Urothelium cell line (cell line): Measurements from ENCODE around the gene FAM20B.

Experiments
- DNase-seq: peaks from one replicate; pipeline ENCODE4 v3.0.0; 2011; ENCODE audit warnings: low spot score, mixed read lengths
- FAIRE-seq: peaks from 2 replicates; lab custom pipeline; 2011; peaks lifted over from hg19 to GRCh38; lab: Jason Lieb, UNC

FAM20B gene

GRCh38 chr1:179046808-179047635, 21.3 kb downstream of the FAM20B start:
- no peak for DNase-seq
- no peak for FAIRE-seq

DNA sequence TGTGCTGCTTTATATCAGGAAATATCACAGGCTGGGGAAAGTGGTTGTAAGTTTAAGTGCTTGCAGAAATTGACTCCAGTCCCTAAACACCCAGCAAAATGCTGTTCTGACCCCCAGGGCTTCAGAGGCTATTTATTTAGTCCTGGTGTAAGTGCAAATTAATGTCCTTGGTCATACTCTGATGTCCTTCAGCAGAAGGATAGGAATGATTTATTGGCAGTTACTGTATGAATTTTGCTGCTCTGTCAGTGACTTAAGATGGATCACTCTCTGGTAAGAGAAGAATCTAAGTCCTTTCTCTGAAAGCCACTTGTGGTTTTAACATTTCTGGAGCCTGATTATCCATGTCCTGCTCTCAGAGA, 21.9 kb downstream of the FAM20B start:
- DNase-seq (no peak), FAIRE-seq (no peak)

- DNase-seq (no peak), FAIRE-seq (no peak)
Observed at GRCh38 chr1:179048339-179049124, 22.8 kb downstream of the FAM20B start.

DNA sequence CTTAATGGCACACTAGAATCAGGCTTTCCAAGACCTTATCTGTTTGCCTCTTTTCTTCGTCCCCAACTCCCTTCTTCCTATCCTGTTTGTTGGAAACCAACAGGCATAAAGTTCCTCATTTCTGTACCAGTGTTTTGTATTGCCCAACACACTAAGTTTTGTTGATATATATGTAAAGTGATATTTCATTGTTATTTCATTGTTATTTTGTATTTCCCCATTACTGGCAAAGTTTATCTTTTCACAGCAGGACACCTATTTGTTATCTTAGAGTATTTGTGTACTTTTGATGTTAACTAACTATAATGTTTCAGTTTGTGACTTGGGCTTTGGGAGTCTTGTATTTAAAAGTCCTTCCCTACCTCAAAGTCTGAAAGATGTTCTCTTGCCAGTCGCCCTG, 27.1 kb downstream of the FAM20B start:
- FAIRE-seq = no peak

DNA sequence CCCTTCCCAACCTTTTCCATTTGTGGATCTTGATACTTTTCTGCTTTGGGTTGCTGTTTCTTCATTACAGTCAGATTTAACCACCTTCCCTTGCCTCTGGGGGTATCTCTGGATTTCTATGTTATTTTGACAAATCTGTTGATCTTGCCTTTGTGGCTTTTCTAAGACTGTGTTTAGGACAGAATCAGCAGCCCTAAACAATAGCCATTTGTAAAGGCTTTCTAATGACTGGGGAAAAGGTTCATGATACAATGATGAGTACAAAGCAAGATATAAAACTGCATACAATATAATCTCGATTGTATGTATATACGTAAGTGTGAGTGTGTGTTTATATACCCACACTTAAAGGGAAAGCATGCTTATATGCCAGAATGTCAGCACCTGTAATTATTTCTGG, 27.8 kb downstream of the FAM20B start:
- FAIRE-seq = no peak

More for the DNA sequence above, 27.1 kb downstream of the FAM20B start:
- no peak for DNase-seq

DNA sequence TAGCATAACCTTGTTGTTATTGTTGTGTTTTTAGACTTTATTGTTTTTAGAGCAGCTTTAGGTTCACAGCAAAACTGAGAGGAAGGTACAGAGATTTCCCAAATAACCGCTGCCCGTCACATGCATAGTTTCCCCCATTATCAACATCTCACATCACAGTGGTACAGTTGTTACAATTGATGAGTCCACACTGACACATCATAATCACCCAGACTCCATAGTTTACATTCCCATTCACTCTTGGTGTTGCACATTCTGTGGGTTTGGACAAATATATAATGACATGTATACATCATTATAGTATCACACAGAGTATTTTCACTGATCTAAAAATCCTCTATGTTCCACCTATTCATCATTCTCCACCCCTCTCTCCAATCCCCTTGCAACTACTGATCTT, 30.2 kb downstream of the FAM20B start:
- FAIRE-seq (no peak), DNase-seq (no peak)

More for the DNA sequence above, 27.8 kb downstream of the FAM20B start:
- DNase-seq = no peak

DNA sequence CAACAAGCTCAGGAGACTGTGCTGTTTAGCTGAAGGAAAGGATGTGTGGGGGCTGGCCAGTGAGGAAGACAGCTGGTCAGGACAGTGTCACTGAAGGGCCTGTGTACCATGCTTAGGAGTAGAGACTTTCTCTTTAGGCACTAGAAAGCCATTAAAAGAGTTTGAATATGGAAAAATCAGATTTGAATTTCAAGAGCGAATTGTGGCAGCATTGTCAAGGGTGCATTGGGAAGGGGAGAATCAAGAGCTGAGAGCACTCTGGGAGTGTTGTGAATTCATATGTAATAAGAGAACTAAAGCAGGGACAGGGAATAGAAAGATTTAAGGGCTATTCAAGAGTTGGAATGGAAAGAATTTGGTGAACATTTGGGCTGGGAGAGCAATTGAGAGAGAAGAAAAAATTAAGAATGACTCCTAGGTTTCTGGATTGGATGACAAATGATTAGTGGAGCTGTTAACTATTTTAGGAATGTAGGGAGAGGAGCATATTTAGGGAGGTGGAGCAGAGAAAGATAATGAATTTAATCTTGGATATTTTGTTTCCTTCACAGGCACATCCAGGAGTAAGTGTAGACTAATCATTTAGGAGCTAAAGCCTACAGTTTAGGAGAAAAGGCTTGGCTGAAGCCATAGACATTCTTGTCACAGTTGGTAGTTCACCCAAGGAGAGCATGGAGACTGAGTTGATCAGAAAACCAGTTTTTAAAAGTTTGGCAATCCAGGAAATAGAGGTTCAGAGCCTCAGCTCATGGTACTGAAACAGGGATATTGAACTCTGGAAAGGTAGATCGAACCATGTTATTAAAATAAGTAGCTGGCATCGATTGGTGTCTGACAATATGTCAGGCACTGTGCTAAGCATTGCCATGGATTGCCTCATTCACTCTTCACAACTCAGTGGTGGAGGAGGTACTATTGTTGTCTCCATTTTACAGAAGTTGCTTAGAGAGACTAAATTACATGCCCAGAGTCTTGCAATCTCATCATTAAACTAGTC, 33.1 kb downstream of the FAM20B start:
- no peak for FAIRE-seq
- DNase-seq = no peak

GRCh38 chr1:179061360-179062282, 35.9 kb downstream of the FAM20B start:
- FAIRE-seq (no peak), DNase-seq (no peak)

DNA sequence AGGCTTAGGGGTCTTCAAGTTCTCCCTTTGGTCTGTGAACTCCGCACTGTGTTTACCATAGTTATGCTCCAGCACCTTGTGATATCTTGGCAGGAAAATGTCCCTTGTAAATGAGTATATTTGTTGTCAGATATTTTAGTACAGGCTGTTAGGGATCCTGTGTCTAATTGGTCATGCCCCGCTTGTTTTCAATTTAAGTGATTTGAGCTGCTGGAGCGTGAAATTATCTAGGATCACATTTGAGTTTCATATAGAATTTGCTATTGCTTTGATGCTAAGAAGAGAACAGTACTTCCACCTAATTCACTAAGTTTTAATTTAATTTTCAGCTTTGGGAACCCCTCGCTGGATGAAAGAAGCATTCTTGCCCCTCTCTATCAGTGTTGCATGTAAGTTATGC, 40.8 kb downstream of the FAM20B start:
- DNase-seq (no peak), FAIRE-seq (no peak)

GRCh38 chr1:179077396-179077795, 51.7 kb downstream of the FAM20B start:
- FAIRE-seq (no peak), DNase-seq (no peak)

DNA sequence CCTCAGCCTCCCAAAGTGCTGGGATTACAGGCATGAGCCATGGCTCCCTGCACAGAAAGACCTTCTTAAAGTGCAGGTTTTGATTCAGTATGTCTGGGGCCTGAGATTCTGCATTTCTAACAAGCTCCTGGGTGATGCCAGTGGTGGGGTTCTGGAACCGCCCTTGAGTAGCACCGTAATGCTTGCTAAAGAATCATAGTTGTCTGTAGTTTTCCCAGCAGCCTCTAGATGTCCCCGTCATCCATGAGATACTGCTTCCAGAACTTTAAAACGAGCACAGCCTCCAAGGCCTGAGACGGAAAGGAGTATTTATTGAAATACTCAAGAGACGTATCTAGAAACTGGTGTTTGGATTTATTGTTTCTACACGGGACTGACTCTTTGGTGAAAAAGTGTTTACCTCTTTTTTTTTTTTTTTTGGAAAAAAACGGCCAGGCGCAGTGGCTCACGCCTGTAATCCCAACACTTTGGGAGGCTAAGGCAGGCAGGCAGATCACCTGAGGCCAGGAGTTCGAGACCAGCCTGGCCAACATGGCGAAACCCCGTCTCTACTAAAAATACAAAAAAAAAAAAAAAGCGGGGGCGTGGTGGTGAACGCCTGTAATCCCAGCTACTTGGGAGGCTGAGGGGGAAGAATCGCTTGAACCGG, 53.5 kb downstream of the FAM20B start:
- DNase-seq (peak; percentile 65), FAIRE-seq (no peak)

DNA sequence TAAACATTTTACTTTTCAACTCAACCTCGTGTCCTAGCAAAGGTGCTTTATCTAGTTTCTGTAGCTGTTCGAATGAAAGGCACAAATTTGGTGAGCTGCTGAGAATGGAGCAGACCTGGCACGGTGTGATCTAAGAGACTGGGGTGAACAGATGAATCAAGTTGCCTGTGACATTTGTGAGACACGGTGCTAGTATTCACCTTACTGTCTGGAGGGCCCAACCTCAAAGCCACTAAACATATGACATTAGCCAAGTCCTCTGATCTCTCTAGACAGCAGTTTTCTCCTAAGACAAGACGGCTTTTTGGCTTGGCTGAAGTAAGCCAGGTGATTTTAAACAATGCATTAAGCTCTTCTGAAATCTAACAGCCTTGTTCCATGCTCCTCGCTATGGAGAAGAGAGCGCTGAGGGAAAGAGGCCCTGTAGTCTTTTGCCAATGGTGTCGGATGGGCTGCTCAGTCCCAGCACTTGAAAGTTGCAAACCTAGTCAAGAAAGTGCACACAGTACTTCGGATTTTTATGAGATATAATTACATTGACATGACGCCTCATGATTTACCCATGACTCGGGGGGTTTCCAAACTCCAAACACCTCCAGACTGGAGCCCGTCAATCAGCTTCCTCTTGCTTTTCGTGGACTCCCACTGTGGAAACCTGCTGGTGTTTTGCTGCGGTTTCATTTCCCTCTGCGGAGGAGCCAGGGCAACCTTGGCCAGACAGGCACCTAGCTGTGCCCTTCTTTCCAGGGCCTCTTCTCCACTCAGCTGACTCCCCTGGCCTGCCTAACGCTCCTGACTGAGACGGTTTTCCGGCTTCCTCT, 55.4 kb downstream of the FAM20B start:
- FAIRE-seq (no peak), DNase-seq (no peak)

DNA sequence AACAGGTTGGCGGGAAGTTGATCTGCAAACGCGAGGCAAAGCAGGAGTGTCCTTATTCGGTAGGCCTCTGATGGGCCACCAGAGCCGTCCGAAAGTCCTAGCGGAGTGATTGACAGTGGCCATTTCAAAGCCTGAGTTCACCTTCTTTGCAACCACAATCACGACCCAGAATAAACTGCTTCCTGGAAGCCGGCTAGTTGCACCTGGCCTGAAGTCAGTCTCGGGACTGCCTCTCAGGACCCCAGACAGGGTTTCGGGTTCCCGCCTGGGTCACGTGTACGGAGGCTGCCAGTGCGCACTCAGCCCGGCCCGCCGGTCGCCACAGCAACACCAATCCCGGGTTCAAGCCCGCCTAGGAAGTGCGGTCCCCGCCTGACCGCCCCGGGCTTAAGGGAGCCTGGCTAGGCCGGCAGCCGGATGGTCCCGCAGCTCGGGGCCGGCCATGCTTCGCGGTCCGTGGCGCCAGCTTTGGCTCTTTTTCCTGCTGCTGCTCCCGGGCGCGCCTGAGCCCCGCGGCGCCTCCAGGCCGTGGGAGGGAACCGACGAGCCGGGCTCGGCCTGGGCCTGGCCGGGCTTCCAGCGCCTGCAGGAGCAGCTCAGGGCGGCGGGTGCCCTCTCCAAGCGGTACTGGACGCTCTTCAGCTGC, 56.1 kb downstream of the FAM20B start, which contains the start of gene TOR3A:
TOR3A (plus strand) TSS at position 384 of the 646 bp plus-strand sequence; CDS start at position 443, 59 bp downstream.
- DNase-seq = peak; percentile 91
- FAIRE-seq = no peak

DNA sequence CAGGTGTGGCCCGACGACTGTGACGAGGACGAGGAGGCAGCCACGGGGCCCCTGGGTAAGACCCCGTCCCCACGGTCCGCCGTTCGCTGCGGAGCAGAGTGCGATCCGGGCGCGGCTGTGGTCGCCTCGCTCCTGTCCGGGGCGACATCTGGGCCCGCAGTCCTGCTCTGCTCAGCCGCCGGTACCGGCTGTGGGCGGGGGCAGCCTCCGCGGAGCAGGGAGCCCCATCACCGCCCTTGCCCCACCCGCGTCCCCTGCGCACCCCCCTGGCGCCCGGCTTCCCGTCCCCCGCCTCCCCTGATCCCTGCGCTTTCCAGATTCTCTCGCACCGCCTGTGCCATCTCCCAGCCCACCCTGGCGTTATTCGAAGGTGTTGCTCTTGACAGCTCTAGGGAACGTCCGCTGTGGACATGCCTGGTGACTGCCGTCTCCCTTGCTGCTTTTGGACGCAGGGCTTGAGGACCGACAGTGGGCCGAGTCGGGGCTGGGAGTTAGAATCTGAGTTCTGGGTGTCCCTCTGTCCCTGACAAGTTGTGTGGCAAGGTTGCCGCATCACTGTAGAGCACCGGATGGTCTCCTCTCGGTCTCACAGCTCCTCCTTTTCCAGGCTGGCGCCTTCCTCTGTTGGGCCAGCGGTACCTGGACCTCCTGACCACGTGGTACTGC, 56.8 kb downstream of the FAM20B start:
- FAIRE-seq (no peak), DNase-seq (peak; percentile 50)

- no peak for DNase-seq
Observed at GRCh38 chr1:179082999-179083335, 57.3 kb downstream of the FAM20B start.

GRCh38 chr1:179083533-179083932, 57.8 kb downstream of the FAM20B start:
- DNase-seq (no peak), FAIRE-seq (no peak)

More at GRCh38 chr1:179082999-179083335, 57.3 kb downstream of the FAM20B start:
- FAIRE-seq = no peak

DNA sequence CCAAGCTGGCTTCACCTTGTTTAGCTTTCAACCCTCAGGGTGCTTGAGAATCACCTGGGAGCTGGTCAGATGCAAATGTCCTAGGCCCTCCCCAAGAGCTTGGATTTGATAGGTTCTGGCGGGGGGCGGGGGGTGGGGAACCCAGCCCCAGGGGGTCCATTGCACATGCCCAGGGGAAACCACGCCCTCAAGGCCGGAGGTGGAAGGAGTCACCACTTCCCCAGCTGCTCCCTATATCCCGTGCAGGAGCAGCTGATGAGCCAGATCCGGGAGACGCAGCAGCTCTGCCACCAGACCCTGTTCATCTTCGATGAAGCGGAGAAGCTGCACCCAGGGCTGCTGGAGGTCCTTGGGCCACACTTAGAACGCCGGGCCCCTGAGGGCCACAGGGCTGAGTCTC, 62.0 kb downstream of the FAM20B start:
- FAIRE-seq = no peak

More for the DNA sequence above, 62.0 kb downstream of the FAM20B start:
- DNase-seq = no peak
